Cardiac muscle cell (in vitro differentiated cells and primary cell): ENCODE measurements around the gene SCGB1D1. TPM values are rescaled to one million over a fixed set of nuclear protein-coding genes. Genes with fewer than 3 reads are reported as not detected.

Experiments
- DNase-seq, 2 donors: peaks; one replicate each; pipeline versions ENCODE4 v3.0.0 to v3.0.0-alpha.2; 2010 to 2017; ENCODE audit warnings: low read depth in 1 of 2, low spot score in 1 of 2
- H3K27ac ChIP-seq: fragments of 200-600 bp; sonication (generic); 2 replicates; pipeline ENCODE4 v1.5.1; 2016
- H3K27me3 ChIP-seq: fragments of 200-600 bp; sonication (generic); 2 replicates; pipeline ENCODE4 v1.6.0; 2016; ENCODE audit warnings: control low read depth
- H3K36me3 ChIP-seq: fragments of 200-600 bp; sonication (generic); 2 replicates; pipeline ENCODE4 v1.5.1; 2016; ENCODE audit warnings: control low read depth
- H3K4me1 ChIP-seq: fragments of 200-600 bp; sonication (generic); 2 replicates; pipeline ENCODE4 v1.8.1; 2017; ENCODE audit warnings: low read depth, mild to moderate bottlenecking, mixed run types
- H3K4me3 ChIP-seq: fragments of 200-600 bp; sonication (generic); 2 replicates; pipeline ENCODE4 v1.5.1; 2016; ENCODE audit warnings: mild to moderate bottlenecking
- H3K9me3 ChIP-seq: fragments of 200-600 bp; sonication (generic); 2 replicates; pipeline ENCODE4 v1.5.1; 2017; ENCODE audit warnings: low read depth, mild to moderate bottlenecking, control low read depth
- polyA plus RNA-seq: library from polyadenylated mRNA; unstranded; fragments of >200 nt; fragmentation: Nextera tagmentation; extraction: Ambion mirVana; gene quantifications from 2 replicates; pipeline ENCODE4 v1.2.1, GENCODE V29; 2016
- total RNA-seq: library from RNA; depleted of rRNA; stranded (reverse); fragments of >200 nt; gene quantifications from 2 replicates; pipeline ENCODE4 v1.2.3, GENCODE V29; 2016
- TF ChIP-seq, protein P1 (sequence below): IDR thresholded peaks from 2 replicates; pipeline ENCODE4 v1.5.1; 2012; ENCODE audit warnings: low read depth, mild to moderate bottlenecking, low read length

The SCGB1D1 gene
- total and polyA plus RNA-seq, 2 experiments from 2014 or later: not detected

DNA sequence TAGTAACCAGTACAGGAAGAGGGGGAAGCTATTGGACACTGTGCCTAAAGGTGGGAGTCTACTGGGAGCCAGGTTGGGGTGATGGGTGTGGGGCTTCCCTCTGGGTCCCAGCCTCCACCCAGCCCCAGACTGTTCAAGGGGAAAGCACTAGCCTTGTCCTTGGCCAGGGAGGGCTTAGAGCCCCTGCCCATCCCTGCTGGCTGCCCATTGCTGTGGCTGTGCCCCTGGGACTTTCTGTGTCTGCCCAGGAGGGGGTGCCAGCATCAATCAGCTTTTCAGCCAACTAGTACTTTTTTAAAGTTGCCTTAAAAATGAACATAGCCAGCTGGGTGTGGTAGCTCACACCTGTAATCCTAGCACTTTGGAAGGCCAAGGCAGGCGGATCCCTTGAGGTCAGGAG, 46.3 kb upstream of the SCGB1D1 start:
- no peak overlapping the region for H3K27ac ChIP-seq
- TF ChIP-seq, protein P1, sequence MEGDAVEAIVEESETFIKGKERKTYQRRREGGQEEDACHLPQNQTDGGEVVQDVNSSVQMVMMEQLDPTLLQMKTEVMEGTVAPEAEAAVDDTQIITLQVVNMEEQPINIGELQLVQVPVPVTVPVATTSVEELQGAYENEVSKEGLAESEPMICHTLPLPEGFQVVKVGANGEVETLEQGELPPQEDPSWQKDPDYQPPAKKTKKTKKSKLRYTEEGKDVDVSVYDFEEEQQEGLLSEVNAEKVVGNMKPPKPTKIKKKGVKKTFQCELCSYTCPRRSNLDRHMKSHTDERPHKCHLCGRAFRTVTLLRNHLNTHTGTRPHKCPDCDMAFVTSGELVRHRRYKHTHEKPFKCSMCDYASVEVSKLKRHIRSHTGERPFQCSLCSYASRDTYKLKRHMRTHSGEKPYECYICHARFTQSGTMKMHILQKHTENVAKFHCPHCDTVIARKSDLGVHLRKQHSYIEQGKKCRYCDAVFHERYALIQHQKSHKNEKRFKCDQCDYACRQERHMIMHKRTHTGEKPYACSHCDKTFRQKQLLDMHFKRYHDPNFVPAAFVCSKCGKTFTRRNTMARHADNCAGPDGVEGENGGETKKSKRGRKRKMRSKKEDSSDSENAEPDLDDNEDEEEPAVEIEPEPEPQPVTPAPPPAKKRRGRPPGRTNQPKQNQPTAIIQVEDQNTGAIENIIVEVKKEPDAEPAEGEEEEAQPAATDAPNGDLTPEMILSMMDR: no peak
- no peak overlapping the region for H3K4me3 ChIP-seq
- H3K36me3 ChIP-seq: peaks cover 18% of the 10 kb centered on the region
- no peaks in the 10 kb centered on the region for H3K27me3 ChIP-seq
- no peaks in the 10 kb centered on the region for H3K9me3 ChIP-seq
- no peak for DNase-seq
- no peaks in the 10 kb centered on the region for H3K4me1 ChIP-seq

DNA sequence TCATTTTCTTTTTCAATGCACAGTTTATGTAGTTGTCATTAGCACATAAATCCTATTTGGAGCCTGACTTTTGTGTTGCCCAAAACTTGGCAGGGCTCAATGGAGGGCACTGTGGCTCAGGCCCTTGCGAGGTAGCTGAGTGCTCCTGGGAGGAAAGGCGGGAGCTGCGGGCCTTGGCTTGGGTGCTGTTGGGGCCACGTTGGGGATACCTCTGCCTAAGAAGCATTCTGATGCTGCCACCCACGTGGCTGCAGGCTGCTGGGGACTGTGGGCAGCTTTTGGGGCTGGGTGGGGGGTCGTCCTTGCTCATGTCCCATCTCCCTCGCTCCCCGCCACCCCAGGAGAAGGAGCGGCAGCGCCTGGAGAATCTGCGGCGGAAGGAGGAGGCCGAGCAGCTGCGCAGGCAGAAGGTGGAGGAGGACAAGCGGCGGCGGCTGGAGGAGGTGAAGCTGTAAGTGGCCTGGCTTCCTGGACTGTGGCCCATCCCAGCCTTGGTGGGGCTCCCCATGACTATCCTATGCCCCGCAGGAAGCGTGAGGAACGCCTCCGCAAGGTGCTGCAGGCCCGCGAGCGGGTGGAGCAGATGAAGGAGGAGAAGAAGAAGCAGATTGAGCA, 45.3 kb upstream of the SCGB1D1 start:
- DNase-seq: no peak
- no peaks in the 10 kb centered on the region for H3K4me1 ChIP-seq
- H3K4me3 ChIP-seq: no peak overlapping the region
- H3K27ac ChIP-seq: no peak overlapping the region
- TF ChIP-seq, protein P1: no peak
- H3K36me3 ChIP-seq: peaks cover 16% of the 10 kb centered on the region
- no peaks in the 10 kb centered on the region for H3K9me3 ChIP-seq
- H3K27me3 ChIP-seq: no peaks in the 10 kb centered on the region

DNA sequence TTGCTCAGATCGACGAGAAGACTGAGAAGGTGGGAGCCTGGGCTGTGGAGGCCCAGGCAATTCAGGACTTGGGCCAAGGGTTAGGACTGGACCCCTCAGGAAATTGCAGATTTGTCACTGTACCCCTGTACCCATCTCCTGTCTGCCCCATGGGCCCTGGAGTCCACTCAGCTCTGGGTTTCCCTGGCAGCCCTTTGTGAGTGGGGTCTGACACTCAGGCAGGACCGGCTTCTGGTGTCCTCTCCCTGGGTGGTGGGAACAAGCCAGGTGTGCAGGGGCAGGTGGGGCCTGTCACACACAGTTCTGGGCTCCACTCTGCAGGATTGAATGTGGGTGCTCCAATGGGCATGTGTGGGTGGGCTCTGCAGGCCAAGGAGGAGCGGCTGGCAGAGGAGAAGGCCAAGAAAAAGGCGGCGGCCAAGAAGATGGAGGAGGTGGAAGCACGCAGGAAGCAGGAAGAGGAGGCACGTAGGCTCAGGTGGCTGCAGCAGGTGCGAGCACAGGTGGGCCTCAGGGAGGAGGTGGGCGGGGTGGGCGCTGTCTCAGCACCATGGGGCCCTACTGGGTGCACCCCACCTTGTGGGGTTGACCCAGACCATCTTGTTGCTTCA, 44.6 kb upstream of the SCGB1D1 start:
- no peaks in the 10 kb centered on the region for H3K9me3 ChIP-seq
- H3K36me3 ChIP-seq: peaks cover 16% of the 10 kb centered on the region
- H3K27me3 ChIP-seq: no peaks in the 10 kb centered on the region
- H3K4me1 ChIP-seq: no peaks in the 10 kb centered on the region
- no peak overlapping the region for H3K27ac ChIP-seq
- no peak for DNase-seq
- TF ChIP-seq, protein P1: no peak
- no peak overlapping the region for H3K4me3 ChIP-seq

DNA sequence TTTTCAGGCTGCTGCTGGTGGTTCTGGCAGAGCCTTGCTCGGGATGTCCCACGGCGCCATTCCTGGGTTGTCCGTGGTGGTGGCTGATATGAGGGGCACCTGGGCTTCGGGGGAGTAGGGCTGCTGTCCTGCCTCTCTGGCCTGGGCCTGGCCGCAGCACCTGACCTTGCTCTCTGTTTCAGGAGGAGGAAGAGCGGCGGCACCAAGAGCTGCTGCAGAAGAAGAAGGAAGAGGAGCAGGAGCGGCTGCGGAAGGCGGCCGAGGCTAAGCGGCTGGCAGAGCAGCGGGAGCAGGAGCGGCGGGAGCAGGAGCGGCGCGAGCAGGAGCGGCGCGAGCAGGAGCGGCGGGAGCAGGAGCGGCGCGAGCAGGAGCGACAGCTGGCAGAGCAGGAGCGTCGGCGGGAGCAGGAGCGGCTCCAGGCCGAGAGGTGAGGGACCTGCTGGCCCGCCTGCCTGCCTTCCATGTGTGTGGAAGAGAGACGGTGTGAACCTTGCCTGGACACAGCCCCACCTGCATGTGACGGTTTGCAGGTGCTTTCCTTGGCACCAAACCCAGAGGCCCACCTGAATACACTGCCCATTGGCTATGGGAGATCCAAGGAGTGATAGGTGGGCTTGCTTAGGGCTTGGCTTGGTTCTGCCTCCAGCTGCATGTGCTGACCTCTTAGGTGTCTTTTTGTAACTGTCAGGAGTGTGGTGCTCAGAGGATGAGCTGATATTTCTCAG, 43.4 kb upstream of the SCGB1D1 start:
- TF ChIP-seq, protein P1: no peak
- H3K9me3 ChIP-seq: no peaks in the 10 kb centered on the region
- H3K36me3 ChIP-seq: peaks cover 21% of the 10 kb centered on the region
- H3K4me1 ChIP-seq: no peaks in the 10 kb centered on the region
- DNase-seq: no peak
- H3K4me3 ChIP-seq: no peak overlapping the region
- H3K27ac ChIP-seq: no peak overlapping the region
- no peaks in the 10 kb centered on the region for H3K27me3 ChIP-seq

DNA sequence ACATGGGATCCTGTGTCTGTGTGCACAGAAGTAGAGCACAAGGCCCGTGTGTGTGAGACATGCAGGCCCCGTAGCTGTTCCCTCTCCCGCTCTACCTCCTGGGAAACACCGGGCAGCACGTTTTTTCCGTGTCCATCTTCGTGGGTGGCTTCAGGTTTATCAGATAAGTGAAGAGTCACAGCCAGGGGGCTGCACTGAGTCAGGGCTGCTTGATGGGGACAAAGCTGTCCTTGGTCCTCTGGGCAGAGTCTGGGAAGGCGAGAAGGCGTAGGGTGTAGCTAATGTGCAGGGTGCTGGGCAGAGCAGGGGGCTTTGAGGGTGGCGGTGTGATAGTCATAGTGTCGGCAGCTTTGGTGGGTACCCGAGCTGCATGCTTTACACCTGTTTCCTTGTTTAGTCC, 42.5 kb upstream of the SCGB1D1 start:
- H3K36me3 ChIP-seq: peaks cover 27% of the 10 kb centered on the region

More for the DNA sequence above, 42.5 kb upstream of the SCGB1D1 start:
- Histone ChIP-seq H3K4me3 (no peak overlapping the region), H3K9me3 (no peaks in the 10 kb centered on the region), H3K4me1 (no peaks in the 10 kb centered on the region), H3K27me3 (no peaks in the 10 kb centered on the region), H3K27ac (no peak overlapping the region)
- TF ChIP-seq, protein P1: no peak
- no peak for DNase-seq
